GM21825 (cell line): ENCODE results near the gene ASB6.
"Not testable (repeated sequence)": the region's sequence is repeated elsewhere in the genome, so short reads cannot be mapped to it uniquely, and the experiment has no call there.

ENCODE experiments used
- ATAC-seq: cut with Tn5 transposase; IDR thresholded peaks from one replicate; pipeline ENCODE4 v1.9.1; 2021; ENCODE audit warnings: mild to moderate bottlenecking, moderate library complexity; ENCODE audit not compliant: unreplicated experiment

The ASB6 gene

DNA sequence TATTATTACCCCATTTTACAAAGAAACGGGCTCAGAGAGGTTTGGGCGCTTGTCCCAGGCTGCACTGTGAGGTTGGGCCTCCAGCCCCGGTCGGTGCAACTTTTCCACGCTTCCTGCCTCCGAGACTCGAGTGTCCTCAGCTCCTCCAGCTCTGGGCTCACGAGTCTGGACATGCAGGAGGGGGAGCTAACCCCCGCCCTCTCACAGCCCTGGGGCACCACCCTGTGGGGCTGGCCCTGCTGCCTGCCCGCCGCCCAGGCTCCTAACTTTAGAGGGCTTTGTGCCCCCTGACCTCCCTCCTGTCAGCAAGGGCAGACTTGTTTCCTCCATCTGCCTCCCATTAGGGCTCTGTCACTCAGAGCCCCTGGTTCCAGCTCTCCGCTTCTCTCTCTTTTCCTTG is 4.3 kb upstream of the ASB6 start:
- ATAC-seq = no peak

DNA sequence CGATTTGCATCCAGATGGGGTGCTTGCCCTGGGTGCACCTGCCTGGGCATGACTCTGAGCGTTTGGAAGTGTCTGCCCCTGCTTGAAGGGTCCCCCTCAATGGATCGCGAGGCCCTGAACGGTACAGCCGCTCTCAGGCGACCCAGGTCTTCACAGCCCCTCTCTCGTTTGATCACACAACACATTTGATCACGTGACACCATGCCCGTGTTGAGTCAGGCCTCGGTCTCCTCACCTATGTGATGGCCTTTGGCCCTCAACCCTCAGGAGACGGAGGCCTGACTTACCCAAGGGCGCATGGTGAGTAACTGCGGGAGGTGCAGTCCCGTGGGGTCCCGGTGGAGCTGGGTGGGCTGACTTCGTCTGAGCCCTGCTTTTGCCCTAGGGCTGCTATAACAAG is 3.0 kb upstream of the ASB6 start:
- ATAC-seq = no peak

DNA sequence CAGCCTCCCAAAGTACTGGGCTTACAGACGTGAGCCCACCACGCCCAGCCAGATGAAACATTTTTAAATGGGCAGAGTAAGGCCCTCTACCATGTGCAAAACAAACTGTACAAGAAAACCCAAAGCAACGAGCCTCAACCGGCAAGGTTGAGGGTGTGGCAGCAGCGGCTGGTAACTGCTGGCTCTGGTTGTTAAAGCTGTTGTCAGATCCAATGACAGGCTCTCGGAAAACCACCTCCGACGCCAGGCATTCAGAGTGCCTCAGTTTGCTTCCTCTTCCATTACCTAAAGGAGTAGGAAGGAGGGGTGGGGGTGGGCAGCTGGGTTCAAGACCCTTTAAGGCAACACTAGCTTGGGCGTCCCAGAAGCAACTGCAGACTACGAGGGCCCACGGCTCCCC is 2.4 kb upstream of the ASB6 start:
- no peak for ATAC-seq

DNA sequence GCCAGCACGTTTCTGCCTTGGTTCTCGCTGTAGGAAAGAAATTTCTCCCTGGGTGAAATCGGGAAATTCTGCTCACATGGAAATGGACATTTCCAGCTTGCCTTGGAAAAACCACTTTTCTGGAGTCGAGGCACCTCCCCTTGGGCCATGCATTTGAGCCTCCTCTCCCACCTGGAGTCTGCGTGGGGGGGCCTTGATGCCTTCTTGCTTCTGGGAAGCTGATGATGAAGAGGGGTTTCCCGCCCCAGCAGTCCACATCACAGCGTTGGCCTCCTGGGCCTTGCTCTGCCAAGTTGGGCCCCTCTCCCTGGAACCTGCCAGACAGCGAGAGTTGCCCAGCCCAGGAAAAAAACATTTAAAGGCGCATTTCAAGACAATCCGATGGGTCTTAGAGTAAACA is 1.8 kb upstream of the ASB6 start:
- ATAC-seq = no peak

DNA sequence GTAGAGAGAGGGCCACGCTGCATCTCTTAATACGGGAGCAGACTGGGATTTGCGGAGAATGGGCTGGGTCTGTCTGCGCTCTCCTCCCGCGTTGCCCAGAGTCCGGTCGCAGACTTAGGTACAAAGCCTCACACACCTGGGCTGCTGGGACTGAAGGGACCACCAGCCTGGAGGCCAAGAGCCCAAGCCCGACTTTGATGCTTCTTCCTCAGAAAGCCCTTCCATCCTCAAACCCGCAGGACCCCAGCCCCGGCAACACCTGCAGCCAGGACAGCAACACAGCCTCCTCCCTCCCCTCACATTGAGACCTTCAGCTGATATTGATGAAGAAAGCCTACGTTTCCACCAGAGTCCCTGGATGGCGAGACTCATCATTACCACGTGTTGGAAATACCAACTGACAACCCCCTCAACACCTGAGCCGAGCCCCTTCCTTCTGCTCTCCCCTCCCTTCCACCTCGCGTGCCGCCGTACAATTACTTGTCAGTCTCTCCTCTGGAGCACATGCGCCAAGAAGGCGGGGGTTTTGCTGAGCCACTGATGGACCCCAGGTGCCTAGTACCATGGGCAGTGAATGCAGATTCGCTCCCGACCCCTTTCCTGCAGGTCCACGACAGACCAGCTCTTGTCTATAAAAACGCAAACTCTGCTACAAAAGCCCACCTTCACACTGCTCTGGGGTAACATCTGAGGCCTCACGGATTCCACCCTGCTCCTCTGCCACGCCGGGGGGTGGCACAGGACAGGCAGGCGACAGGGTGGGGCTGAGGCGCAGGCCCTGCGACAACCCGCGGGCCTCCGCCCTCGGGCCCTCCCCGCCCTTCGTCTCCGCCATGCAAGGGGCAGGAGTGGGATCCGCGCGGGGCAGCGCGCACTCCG is 841 bp downstream of the ASB6 start:
- ATAC-seq = no peak

DNA sequence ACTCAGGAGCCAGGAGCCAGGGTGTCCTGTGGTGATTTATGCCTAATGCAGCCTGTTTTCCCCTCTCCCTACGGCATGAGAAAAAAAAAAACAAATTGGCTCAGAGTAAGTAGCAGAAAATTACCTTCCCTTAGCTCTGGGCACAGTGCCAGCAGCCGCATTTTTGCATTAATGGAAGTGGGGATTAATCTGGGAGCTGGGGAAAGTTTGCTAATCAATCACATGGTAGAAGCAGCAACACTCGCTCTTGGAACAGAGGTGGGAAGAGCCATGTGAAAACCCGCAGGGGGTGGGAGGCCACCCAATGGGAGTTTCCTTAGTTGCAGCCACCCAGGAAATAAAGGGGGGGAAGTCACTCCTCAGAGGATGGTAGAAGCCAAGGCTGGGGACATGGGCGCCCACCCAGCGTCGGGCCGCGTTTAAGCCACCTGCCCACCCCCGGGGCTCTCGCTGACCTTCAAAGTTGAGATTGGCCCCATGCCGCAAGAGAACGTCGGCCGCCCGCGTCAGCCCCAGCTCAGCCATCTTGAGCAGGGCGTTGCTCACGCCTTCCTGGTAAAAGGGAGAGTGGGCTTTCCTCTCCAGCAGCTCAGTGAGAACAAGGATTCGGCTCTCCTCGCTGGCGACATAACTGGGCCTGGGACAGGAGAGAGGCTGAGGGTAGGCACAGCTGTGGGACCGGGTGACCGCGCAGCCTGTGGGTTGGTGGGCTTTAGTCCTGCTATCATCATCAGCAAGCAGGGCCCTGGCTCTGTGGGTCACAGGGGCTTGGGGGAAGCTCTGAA is 1.7 kb downstream of the ASB6 start:
- ATAC-seq = no peak

DNA sequence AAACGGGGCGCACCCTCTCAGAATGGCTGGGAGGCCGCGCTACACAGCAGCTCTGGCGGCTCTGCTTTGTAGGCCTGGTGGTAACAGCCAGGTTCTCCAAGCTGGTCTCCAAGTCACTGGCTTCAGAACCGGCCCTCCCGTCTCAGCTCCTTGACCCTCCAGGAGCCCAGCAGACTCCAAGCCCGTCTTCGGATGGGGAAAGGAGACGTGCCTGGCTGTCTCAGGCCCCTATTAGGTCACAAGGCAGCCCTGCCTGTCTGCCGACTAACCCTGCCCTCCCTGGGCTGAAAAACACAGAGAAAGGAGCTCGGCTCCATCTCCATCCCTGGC is 2.2 kb downstream of the ASB6 start:
- ATAC-seq = no peak

DNA sequence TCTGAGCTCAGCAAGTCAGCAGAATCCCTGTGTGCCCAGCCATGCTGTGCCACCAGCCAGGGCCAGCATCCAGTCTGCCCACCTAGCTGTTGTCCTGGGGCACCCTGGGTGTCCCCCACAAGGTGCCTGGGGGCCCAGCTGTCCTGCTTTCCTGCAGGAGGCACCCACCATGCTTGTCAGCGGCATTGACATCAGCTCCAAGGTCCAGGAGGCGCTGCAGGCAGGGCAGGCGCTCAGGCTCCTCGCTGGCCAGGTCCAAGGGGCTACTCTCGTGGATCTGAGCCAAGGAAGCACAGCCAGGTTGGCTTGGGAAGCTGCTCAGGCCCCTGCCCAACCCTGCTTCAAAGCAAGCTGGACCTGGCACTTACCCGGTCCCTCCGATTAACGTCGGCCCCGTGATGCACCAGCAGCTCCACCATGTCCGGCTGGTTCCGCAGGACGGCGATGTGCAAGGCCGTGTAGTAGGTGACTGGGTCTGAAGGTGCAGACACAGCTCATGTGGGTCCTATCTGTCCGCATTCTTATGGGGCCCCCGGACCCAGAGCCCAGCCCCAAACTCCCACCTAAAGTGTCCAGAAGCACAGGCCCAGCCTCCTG is 2.8 kb downstream of the ASB6 start:
- ATAC-seq = no peak

DNA sequence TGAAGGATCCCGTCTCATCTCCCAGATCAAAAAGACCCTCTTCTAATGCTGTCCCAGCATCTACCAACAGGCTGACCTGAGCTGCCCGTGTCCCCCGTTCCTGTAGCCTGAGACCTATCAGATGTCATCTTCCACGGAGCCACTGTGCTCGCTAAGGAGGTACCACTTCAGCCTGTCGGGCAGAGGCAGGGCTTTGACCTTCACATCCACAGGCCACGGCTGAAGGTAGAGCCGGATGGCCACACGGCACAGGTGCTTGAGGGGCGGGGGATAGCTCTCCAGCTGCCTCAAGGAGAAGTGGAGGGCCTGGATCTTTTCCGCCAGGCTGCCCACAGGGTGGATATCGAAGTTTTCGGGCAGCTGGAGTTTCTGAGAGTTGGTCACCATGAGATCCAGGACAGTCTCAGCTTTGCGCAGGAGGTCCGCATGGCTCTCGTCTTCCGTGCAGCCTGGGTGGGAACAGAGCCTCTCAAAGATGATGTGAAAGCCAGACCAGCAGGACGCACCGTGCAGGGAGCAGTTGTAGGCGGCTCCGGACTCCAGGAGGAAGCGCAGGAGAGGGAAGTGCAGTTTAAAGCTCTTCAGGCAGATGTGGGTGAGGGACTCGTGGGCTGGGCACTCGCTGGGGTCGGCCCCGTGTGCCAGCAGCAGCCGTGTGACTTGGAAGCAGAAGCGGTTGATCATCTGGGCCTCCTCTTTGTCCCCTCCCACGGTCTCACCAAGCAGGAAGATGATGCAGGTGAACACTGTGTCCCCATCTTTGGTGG is 4.1 kb downstream of the ASB6 start:
- no peak for ATAC-seq

DNA sequence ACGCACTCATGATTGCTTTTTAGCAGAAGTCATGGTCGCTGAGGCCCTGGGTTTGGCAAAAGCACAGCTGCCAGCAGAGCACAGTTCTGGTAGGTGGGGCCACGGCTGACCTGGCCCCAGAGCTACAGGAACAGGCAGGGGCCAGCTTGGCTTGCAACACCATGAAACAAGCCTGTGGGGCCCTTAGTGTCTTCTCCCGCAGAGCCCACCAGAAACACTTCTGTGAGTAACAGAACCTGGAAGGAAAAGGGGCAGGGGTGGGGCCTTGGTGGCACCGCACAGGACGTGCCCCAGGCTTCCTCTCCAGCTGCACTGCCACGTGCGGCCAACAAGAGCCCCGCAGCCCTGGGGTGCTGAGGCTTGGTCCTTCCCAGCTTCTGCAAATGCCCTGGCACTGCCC is 4.8 kb downstream of the ASB6 start:
- ATAC-seq = no peak

DNA sequence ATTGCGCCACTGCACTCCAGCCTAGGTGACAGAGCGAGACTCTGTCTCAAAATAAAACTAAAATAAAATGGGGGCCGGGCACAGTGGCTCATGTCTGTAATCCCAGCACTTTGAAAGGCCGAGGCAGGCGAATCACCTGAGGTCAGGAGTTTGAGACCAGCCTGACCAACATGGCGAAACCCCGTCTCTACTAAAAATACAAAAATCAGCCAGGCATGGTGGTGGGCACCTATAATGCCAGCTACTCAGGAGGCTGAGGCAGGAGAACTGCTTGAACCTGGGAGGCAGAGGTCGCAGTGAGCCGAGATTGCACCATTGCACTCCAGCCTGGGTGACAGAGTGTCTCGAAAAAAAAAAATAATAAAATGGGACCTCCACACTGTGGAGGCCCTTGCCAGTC is 5.6 kb downstream of the ASB6 start:
- not testable (repeated sequence) for ATAC-seq

DNA sequence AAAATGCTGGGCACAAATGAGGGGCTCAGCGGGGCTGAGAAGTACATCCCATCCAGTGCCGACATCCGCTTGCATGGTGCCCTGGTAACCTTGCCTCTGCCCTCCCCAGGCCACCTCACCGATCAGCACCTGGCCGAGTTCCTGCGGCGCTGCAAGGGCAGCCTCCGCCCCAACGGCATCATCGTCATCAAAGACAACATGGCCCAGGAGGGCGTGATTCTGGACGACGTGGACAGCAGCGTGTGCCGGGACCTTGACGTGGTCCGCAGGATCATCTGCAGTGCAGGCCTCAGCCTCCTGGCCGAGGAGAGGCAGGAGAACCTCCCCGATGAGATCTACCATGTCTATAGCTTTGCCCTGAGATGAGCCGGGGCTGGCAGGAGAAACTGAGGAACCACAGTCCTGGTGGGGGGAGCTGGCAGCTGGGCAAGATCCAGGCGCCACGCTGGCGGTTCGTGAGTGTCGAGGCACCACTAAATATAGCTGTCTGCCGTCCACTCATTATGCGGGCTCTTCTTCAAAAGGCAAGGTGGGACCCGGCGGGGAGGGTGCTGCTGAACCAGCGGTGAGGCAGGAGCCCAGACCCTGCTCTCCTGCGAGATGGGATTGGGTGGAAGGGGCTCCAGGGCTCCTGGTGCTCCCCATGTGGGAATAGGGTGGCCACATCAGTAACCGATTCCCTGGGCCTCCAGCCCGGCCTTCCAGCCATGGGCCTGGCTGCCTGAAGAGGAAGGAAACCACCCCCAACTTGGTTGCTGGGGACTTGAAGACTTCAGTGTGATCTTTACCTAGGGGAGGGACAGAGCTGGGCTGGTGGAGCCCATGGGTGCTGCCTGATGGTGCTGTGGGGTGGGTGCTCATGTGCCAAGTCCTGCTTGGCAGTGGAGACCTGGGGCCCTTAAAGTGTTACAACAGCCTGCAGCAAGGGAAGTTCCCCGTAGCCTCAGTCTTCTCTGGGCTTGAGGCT is 6.6 kb downstream of the ASB6 start:
- no peak for ATAC-seq

DNA sequence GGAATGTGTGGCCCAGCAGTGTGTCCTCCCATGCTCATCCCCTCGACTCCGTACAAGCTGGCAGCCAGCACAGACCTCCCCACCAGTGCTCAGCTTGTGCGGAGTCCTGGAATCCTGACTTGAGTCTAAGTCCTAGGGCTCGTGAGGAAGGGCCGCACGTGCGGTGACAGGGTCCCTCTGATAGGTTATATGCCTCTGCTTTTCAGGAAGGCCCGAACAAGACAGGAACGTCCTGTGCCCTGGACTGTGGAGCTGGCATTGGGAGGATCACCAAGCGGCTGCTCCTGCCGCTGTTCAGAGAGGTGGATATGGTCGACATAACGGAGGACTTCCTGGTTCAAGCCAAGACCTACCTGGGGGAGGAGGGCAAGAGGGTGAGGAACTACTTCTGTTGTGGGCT is 8.1 kb downstream of the ASB6 start:
- ATAC-seq = no peak

DNA sequence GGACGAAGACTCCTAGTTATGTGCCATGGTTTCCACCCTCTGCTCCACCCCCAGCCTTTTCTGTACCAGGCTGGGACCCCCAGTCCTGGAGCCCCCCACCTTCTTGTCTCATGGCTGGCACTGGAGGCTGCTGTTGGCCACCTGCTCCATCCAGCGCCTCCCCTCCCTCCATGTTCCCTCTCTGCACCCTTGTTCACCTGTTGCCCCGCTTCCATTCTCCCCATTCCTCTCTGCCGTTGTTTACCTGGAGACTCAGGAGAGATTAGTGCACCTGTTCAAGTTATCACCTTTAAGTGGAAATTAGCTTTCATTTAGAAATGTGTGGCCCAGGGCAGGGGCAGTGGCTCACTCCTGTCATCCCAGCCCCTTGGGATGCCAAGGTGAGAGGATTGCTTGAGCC is 8.7 kb downstream of the ASB6 start:
- no peak for ATAC-seq

DNA sequence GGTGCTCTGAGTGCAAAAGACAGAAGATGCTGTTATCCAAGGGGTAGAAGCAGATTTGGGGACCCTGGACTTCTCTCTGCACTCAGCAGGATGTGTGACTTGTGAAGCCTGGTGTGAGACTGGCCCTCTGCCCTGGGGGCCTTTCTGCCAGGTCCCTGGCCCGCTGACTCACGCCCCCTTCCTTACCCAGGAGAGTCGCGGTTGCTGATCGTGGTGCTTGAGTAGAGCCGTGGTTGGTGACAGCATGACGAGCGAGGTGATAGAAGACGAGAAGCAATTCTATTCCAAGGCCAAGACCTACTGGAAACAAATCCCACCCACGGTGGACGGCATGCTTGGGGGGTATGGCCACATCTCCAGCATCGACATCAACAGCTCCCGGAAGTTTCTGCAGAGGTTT is 9.5 kb downstream of the ASB6 start:
- no peak for ATAC-seq

DNA sequence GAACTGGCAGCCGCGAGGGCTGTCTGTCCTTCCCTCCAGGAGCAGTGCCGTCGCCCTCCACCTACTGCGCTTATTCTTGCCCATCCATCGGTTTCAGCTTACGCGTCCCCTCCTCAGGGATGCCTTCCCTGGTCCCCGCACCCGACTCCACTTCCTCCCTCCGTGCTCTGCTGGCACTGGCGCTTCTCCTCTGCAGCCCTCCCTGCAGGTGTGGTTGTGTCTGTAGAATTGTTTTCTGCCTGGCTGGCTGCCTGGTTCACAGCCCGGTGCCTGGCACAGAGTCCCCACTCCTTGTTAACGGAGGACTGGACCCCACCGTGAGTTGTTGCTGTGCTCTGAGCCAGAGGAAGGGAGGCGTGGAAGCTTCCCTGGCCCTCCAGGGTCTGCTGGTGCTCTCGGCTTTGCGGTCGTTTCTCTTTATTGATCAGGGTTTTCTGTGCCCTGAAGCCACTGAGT is 10.2 kb downstream of the ASB6 start:
- ATAC-seq = no peak

DNA sequence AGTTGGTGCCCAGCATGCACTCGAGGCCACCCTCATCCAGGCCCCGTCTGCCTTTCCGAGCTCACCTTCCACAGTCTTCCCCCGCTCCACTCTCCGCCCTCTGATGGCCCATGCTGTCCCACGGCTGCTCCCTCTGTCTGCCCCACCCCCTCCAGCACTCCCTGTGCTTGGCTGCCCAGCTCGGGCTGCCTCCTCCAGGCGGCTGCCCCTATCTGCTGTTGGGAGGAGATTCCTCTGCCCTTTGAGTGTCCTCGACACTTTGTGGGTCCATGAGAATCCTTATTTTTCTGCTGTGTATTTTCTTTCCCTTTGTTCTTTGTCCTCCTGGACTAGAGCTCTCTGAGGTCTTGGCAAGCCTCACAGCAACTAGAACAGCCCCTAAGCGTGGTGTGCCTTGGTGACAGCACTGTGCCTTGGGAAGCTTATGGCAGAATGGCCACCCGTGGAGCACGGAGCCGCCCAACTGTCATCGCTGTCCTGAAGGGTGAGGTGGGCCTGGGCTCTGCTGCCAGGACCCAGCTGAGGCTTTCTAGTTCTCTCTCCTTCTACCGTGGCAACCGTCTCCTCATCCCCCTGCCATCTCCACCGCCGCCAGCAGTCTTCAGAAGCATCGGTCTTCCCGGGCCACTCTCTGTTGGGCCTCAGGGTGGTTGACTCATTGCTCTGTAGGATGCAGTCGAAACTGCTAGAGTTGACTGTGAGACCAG is 10.8 kb downstream of the ASB6 start:
- no peak for ATAC-seq

DNA sequence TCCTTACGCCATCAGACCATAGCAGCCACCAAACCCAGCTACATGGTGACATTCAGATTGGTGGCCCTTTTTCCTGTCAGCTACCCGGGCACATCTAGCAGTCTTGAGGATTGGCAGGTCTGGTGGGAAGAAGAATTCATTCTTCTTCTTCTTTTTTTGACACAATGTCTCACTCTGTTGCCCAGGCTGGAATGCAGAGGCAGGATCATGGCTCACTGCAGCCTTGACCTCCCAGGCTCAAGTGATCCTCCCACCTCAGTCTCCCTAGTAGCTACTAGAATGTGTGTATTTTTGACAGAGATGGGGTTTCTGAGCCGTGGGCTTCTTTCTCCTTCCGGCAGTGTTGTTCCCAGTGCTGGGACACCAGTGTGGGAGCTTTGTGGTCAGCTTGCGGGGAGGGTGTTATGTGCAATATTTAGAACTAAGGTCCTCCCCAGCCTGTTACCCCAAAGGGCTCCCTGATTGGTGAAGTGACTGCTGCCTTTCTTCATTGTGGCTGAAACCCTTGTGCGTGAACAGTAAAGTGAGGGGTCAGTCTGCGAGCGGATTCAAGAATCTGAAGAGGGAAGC is 12.6 kb downstream of the ASB6 start:
- no peak for ATAC-seq

DNA sequence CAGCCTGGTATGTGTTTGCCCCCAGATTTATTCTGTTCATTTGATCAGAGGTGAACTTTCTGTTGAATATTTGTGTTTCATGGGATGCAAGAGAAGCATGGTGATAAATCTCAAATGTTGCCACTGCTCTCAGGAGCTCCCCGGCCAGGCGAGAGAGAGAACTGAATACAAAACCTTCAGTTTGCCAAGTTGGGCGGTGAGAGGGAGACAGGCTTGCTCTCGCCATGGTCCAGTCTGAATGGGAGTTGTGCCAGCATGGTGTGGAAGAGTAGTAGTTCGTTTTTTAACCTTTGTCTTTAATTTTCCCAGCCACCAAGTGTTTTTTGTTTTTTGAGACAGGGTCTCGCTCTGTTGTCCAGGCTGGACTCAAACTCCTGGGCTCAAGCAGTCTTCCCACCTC is 13.2 kb downstream of the ASB6 start:
- ATAC-seq = no peak
